NCI-H345 (cell line): ENCODE data around the gene RABL6.
"Not testable (repeated sequence)": the region's sequence is repeated elsewhere in the genome, so short reads cannot be mapped to it uniquely, and the experiment has no call there.

Experiments used
- DNase-seq: peaks from one replicate; lab custom pipeline; 2025; lab: John Stamatoyannopoulos, UW

Gene RABL6

DNA sequence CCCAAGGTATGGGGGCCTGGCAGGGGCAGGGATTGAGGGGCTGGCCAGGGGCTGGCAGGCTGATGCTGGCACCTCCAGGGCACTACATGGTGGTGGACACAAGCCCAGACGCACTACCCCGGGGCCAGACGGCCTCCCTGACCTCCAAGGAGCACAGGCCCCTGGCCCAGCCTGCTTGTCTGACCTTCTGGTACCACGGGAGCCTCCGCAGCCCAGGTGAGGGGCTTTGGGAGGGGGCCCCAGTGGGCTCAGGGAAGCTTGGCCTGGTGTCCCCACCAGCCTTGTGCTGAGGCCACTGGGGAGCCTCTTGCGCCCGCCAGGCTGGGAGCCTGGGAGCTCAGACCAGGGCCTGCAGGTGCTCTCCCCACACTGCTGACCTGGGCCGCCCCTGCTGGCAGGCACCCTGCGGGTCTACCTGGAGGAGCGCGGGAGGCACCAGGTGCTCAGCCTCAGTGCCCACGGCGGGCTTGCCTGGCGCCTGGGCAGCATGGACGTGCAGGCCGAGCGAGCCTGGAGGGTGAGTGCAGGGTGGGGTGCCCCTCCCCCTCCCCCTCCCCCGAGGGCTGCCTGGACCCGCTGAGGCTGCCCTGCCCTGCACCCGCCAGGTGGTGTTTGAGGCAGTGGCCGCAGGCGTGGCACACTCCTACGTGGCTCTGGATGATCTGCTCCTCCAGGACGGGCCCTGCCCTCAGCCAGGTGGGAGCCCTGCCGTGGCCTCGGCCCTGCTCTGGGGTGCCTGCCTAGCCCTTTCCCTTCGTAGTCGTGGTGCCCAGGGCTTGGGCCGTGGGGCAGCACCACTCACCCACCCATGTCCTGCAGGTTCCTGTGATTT is 50.0 kb downstream of the RABL6 start:
- no peak for DNase-seq

DNA sequence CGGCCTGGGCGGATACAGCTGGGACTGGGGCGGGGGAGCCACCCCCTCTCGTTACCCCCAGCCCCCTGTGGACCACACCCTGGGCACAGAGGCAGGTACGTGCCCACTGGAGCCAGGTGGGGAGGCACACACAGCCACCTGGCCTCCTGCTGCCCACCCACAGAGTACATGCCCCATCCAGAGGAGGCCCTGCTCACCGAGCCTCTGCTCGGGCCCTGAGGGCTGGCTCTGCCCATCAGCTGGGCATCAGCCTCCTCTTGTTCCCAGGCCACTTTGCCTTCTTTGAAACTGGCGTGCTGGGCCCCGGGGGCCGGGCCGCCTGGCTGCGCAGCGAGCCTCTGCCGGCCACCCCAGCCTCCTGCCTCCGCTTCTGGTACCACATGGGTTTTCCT is 50.7 kb downstream of the RABL6 start:
- no peak for DNase-seq

DNA sequence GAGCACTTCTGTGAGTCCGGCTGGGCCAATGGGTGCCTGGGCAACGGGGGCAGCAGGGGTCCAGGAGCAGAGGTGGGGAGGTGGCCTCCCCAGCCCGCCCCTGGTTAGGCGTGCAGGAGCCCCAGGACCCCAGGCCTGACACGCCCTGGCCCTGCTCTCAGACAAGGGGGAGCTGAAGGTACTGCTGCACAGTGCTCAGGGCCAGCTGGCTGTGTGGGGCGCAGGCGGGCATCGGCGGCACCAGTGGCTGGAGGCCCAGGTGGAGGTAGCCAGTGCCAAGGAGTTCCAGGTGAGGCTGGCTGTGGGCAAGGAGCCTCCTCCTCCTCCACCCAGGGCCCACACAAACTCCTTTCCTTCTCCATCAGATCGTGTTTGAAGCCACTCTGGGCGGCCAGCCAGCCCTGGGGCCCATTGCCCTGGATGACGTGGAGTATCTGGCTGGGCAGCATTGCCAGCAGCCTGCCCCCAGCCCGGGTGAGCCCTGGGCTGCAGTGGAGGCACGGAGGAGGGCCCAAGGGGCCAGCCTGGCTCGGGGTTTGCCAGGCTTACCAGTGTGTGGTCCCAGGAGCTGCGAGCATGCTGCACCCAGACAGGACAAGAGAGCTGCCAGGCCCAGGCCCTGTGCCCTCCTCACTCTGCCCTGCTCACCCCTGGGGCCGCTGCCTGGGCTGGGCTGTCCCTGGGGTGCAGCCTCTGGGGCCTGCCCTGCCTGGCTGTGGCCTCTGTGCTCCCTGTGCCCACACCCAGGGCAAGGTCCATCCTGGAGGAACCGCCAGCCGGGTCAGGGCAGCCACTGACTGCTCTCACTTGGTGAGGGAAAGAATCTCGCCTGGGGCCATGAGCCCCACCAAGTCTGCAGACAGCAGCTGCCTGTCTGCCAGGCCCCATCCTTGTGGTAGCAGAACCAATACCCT is 51.4 kb downstream of the RABL6 start:
- DNase-seq = no peak

DNA sequence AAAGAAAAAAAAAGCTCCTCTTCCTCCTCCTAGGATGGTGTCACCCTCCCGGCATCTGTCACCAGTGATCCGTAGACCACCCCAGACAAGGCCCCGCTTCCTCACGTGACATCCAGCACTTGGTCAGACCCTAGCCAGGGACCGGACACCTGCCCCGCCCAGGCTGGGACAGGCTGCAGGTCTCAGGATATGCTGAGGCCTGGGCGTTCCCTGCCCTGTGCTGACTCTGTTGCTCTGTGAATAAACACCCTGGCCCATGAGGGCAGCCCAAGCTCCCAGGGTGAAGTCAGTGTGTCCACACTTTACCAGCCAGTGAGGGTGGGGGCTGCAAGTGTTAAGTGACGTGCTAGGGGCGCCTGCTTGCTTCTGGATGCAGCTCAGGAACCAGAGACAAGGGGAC is 52.8 kb downstream of the RABL6 start:
- DNase-seq = no peak

DNA sequence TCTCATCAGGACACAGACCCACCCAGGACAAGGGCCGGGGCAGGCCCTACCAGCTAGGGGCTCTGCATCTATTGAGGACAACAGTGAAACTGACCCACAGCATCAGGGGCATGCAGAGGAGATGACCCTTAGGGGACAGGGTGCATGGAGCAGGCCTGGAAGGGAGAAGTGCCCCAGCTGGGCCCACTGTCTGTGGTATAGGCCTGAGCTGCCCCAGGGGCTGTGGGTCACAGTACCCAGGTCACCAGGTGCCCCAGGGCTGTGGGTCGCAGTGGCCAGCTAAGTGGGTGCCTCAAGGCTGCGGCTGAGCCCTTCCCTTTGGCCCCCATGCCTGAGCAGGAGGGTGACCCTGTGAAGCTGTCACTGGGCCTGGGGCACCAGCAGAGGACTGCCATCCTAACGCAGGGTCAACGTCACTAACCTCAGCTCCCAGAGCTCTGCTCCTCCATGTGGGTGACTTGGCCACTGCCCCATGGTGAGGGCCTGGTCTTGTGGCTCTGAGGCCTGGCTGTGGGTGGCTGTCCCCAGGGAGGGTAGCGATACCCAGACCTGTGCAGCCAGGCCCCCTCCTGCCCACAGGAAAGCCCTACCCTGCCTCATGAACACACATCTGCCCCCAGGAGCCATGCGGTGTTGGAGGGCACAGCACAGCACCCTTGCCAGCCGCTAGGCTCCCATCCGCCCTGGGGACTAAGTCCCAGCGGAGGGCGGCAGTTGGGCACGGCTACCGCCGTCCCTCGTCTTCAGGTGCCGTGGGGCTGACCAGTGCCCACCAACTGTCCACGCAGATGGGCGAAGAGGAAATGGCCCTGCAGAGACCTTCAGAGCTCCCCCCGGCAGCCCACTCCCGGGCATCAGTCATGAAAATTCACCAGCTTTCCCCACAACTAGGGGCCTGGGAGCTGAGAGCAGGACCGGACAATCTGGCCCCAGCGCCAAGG is 53.5 kb downstream of the RABL6 start:
- no peak for DNase-seq

DNA sequence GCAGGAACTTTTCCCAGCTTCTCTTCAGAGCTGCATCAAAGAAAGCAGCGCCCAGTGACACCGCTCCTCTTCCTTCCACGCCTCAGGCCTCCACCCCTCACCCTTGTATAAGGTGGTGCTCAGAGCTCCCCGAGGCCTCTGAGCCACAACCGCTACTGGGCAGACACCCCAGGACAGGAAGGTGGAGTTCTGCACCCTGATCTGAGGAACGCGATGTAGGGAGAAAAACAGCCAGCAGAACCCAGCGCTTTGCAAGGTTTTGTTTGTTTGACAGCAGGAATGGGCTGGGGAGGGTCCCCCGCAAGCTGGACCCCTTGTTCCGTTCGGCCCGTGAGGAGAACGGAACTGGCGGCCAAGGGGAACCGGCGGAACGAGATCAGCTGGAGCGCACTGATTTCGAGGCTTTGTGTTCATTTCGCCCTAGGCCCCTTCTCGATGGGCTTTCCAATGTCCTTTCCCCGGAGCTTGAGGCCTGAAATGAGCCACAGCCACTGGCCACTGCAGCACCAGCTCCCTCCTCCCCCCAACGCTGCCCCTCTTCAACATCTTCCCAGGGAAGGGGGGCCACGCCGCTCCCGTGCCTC is 54.2 kb downstream of the RABL6 start:
- no peak for DNase-seq

DNA sequence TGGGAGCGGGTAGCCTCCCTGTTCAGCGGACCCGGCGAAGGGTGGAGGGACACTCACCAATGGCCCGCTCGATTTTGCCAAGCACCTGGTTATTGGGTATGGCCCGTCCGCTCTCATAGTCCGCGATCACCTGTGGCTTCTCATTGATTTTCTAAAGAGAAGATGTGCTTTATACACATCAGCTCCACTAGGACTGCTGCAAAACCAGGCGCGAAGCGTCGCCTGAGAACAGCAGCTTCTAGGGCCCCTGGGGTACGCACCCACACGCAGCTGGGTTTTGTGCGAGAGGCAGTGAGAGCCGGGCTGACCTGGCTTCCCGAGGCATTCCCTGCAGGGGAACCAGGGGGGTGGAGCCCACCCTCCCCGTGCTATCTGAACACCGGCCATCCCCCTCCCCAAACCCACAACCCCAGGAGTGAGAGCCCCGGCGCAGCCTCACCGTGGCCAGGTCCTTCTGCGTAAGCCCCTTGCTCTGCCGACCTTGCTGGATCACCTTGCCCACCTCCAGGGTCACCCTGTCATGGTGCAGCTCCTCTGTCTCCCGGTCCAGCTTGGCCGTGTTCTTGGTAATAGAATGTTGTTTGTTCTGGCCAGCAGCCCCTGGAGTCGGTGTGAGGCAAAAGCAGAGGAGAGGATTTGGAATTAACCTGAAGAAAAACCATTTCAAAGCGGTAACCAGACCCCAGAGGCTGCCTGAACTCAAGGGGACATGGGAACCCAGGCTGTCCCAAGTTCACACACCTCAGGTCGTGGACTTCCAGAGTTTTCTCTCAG is 55.3 kb downstream of the RABL6 start:
- no peak for DNase-seq

DNA sequence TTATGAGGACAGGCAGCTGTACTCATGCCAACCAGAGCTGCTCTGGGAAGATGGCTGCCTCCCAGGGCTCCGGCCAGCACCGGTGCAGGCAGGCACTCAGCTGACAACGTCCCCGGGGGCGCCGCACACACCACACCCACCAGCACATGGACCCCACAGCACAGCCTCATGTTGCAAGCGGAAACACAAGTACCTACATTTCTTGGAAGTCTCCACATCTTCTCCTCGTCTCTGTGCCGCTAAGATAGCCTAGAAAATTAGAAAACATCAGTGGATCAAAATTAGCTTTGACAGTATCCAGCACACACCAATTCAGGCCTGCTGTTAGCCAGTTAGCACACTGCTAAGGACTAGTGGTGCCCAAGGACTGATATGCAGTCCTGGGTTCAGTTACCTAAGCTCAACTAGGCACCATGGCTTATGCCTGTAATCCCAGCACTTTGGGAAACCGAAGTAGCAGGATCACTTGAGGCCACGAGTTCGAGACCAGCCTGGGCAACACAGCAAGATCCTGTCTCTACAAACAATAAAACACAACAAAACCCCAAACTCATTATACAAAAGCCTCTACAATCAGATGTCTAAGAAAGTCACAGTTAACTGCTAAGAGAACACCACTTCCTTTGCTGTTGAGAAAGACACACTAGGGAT is 56.0 kb downstream of the RABL6 start:
- no peak for DNase-seq

DNA sequence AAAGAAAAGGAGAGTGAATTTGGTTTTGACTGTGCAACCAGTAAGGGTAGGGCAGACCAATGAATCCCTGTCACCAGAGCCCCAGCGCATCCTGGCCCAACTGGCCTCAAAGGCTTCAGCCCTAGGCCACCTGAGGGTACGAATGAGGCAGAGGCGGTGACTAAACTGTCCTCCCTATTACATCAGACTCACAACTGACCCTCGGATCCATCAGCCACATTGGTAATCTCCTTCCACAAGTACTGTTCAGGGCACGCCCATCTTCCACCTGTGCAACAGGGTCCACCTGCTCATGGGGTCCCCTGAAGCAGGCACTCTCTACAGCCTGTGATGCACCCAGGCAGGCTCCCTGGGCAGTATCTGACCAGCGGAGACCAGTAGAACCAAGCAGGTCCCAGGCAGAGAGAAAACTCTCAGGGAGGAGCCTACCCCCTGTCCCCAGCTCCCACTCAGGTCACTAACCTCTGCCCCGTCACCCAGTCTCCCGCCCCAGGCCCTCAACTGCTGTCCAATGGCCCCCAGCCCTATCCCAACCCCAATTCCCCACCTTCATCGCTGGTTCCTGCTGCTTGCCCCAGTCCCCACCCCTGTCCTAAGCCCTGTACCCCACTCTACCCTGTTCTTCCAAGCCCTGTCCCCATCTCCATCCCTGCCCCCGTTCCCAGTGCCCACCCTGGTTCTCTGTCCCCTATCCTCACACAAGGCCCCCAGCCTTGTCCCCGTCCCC is 57.5 kb downstream of the RABL6 start:
- no peak for DNase-seq

DNA sequence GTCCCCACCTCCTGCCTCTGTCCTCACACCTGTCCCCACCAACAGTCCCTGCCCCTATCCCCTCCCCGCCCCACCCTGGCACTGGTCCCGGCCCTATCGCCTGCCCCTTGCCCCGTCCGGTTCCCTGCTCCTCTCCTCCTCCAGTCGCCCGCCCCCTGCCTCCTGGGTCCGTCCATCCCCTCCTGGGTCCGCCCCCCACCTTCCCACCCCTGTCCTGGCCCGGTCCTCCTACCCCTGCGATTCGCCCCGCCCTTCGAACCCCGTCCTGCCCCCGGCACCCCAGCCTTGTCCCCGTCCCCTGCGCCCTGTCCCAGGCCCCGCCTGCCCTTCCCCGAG is 58.0 kb downstream of the RABL6 start:
- no peak for DNase-seq

DNA sequence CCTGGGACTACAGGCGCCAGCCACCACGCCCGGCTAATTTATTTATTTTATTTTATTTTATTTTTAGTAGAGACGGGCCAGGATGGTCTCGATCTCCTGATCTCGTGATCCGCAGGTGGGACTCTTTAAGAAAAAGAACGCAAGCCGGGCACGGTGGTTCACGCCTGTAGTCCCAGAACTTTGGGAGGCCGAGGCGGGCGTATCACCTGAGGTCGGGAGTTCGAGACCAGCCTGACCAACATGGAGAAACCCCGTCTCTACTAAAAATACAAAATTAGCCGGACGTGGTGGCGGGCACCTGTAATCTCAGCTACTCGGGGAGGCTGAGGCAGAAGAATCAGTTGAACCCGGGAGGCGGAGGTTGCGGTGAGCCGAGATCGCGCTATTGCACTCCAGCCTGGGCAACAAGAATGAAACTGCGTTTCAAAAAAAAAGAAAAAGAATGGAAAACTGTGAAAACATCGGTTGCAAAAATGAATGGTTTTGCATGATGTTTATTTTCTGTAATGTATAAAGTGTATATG is 59.2 kb downstream of the RABL6 start:
- not testable (repeated sequence) for DNase-seq

DNA sequence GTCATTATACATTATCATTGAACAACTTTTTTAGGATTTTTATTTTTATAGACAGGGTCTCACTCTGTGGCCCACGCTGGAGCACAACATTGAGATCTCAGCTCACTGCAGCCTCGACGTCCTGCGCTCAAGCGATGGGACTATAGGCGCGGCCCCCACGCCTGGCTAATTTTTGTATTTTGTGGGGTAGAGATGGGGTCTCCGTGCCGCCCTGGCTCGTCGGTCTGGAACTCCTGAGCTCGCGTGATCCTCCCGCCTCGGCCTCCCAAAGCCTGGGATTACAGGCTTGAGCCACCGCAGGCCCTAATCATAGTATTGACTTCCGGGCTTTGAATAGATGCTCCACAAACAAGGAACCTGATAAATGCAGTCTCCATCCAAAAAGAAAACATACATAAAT is 59.7 kb downstream of the RABL6 start:
- DNase-seq = no peak

DNA sequence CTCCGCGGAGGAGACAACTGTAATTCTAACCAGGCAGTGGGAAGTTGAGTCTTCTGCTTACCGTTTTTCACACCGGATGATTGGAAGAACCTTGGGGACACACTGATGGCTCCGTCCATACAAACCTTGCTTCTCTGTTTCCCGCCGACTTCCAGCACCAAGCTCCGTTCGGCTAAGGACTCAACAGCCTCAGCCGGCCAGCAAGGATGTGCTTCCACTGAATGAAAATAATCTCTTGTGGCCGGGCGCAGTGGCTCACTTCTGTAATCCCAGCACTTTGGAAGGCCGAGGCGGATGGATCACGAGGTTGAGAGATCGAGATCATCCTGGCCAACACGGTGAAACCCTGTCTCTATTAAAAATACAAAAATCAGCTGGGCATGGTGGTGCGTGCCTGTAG is 60.2 kb downstream of the RABL6 start:
- DNase-seq = no peak

DNA sequence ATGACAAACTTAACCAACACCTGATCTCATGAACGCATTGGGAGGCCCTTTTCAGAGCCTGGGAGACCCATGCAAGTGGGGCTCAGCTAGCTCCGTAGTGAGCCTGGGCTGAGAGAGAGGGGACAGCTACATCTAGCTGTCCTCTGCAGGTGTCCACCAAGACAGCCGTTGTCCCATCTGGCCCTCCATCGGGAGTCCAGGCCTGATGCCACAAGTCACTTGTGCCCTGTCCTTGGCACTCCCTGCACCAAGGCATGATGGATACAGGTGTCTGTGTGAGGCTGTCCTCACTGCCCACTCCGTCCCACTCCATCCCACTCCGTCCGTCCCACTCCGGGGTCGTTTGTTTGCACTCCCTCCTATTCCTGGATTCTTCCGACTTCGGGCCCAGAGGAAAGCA is 60.9 kb downstream of the RABL6 start:
- DNase-seq = no peak

DNA sequence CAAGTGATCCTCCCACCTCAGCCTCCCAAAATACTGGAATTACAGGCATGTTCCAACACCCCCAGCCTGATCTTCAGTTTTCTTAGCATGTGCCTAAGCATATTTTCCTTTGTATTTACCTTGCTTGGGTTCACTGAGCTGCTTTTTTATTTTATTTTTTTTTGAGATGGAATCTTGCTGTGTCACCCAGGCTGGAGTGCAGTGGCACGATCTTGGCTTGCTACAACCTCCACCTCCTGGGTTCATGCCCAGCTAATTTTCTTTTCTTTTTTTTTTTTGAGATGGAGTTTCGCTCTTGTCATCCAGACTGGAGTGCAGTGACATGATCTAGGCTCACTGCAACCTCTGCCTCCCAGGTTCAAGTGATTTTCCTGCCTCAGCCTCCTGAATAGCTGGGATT is 61.9 kb downstream of the RABL6 start:
- not testable (repeated sequence) for DNase-seq

DNA sequence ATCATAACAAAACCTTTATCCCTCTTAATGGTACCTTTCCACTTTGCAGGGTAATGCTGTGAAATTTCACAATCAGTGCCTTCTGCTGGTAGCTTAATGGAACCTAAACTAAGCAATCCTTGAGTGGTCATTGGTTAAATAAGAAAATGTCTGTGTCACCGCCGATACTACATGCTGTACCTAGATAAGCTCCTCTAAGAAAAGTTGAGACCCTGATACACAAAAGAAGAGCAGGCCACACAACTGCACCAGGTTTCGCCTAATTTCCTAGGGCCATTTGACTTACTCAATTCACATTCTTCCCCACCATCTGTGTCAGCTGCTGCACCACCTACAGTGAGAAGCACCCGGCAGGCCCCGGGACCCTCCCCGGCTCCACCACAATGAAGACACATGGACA is 67.4 kb downstream of the RABL6 start:
- DNase-seq = no peak

DNA sequence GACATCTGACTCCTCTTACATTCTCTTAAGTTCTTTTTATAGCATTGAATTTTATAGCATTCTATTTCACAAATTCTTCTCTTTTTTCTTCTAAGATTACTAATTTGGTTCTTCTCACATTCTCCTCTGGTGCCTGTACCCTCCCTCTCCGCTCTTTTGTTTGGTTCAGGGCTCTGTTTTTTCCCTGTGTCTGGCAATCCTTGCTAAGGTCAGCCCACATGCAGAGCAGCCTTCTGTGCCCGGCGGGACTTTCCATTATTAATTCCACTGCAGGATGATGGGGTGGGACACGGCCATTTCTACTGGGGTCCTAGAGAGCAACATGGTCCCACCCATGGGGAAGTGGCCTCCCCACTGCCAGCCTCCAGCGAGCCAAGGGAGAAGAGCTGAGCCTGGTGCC is 68.7 kb downstream of the RABL6 start:
- no peak for DNase-seq

DNA sequence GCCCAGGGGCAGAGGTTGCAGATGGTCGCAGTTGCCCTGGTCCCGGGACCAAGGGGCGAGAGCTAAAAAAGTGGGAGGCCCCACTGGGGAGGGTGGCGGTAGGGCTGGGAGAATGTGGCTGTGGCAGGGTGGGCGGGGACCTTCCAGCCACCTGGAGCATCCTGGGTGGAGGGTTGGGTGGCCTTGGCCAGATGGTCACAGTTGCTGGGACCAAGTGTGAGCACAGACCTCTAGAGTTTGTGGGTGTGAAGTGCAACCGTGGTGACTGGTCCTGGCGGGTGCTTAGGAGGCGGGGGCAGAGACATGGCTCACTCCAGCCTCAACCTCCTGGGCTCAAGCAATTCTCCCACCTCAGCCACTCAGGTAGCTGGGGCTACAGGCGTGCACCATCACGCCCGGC is 72.9 kb downstream of the RABL6 start:
- DNase-seq = no peak

DNA sequence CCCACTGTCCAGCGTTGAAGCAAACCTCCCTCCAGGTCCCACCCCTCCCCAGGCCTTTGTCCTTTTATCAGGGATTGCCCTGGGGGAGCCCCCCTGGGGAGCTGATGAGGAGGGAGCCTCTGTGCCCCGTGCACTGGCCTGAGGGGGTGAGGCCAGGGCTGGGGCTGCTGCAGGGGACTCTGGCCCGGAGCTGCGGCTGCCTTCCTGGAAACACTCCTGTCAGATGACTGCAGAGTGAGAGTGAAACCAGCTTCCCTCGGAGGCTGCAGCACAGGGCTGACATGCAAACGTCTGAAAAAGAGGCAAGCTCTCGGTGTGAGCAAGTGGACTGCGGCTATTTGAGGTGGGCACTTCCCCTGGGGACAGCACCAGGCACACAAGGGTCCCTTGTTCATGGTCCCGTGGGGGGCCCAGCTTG is 74.0 kb downstream of the RABL6 start:
- no peak for DNase-seq
